Stimulated activated CD8-positive, alpha-beta memory T cell treated with anti-CD3 and anti-CD28 coated beads, Interleukin-15, amount 100 ng/mL, for 48 hours (primary cell): ENCODE measurements around the gene ANXA8.
"Not testable (repeated sequence)": the region's sequence is repeated elsewhere in the genome, so short reads cannot be mapped to it uniquely, and the experiment has no call there.

Experiments
- DNase-seq, 2 donors: peaks; one replicate each; pipeline ENCODE4 v3.0.0-alpha.2; 2020; ENCODE audit warnings: low read depth in 2 of 2

ANXA8 gene

GRCh38 chr10:47465216-47465917 lies 18.5 kb downstream of the ANXA8 start:
- DNase-seq, result not testable (repeated sequence)

- DNase-seq, result not testable (repeated sequence)
Observed at GRCh38 chr10:47462577-47463358, 21.1 kb downstream of the ANXA8 start.

- peak in 1 of 2 donors; percentile 14 for DNase-seq
Observed at GRCh38 chr10:47461261-47461687, 22.6 kb downstream of the ANXA8 start.

- no peak for DNase-seq
Observed at GRCh38 chr10:47458466-47459154, 25.3 kb downstream of the ANXA8 start.

GRCh38 chr10:47457826-47458225 lies 26.1 kb downstream of the ANXA8 start:
- DNase-seq, result no peak

GRCh38 chr10:47457528-47457820 lies 26.4 kb downstream of the ANXA8 start:
- DNase-seq, result no peak

GRCh38 chr10:47456794-47457527 lies 27.0 kb downstream of the ANXA8 start:
- DNase-seq, result no peak

- DNase-seq, result no peak
Observed at GRCh38 chr10:47456079-47456785, 27.7 kb downstream of the ANXA8 start.

GRCh38 chr10:47455350-47456078 lies 28.4 kb downstream of the ANXA8 start:
- not testable (repeated sequence) for DNase-seq

- DNase-seq, result no peak
Observed at GRCh38 chr10:47454780-47455058, 29.2 kb downstream of the ANXA8 start.

GRCh38 chr10:47454008-47454779 lies 29.7 kb downstream of the ANXA8 start:
- DNase-seq, result no peak

- no peak for DNase-seq
Observed at GRCh38 chr10:47453141-47454007, 30.5 kb downstream of the ANXA8 start.

- no peak for DNase-seq
Observed at GRCh38 chr10:47452495-47453140, 31.3 kb downstream of the ANXA8 start.

- DNase-seq, result no peak
Observed at GRCh38 chr10:47451998-47452494, 31.9 kb downstream of the ANXA8 start.

GRCh38 chr10:47451273-47451997 lies 32.5 kb downstream of the ANXA8 start:
- no peak for DNase-seq

GRCh38 chr10:47450442-47450841 lies 33.5 kb downstream of the ANXA8 start:
- DNase-seq, result no peak

- DNase-seq, result no peak
Observed at GRCh38 chr10:47449979-47450378, 33.9 kb downstream of the ANXA8 start.
